HEK293T (cell line): ENCODE results near the gene STK17B.

Experiments
- CTCF ChIA-PET: fragments of 350-600 bp; formaldehyde crosslinking; extraction: SDS; loops from one replicate; lab custom pipeline; 2021; ENCODE audit warnings: antibody characterized with exemption, inconsistent platforms; lab: Yijun Ruan, JAX
- POLR2A ChIA-PET: fragments of 350-600 bp; formaldehyde crosslinking; extraction: SDS; loops from one replicate; lab custom pipeline; 2020; ENCODE audit warnings: antibody characterized with exemption, inconsistent platforms; lab: Yijun Ruan, JAX
- DNase-seq: peaks from one replicate; pipeline ENCODE4 v3.0.0; 2012; ENCODE audit warnings: mixed read lengths; ENCODE audit errors: extremely low spot score
- ARNT ChIP-seq: fragments of 450-650 bp; IDR thresholded peaks from 2 replicates; pipeline ENCODE4 v1.6.1; 2017; ENCODE audit warnings: mild to moderate bottlenecking
- BHLHE40 ChIP-seq: fragments of 450-650 bp; IDR thresholded peaks from 2 replicates; pipeline ENCODE4 v1.6.1; 2016; ENCODE audit warnings: mild to moderate bottlenecking, moderate library complexity, borderline replicate concordance
- CTBP1 ChIP-seq: fragments of 450-650 bp; IDR thresholded peaks from 2 replicates; pipeline ENCODE4 v1.6.1; 2016; ENCODE audit warnings: borderline replicate concordance
- ELF4 ChIP-seq: fragments of 450-650 bp; IDR thresholded peaks from 2 replicates; pipeline ENCODE4 v1.6.1; 2017; ENCODE audit warnings: antibody characterized with exemption
- FOXA1 ChIP-seq: fragments of 450-650 bp; IDR thresholded peaks from 2 replicates; pipeline ENCODE4 v1.6.1; 2016; ENCODE audit warnings: mild to moderate bottlenecking
- FOXK2 ChIP-seq: fragments of 450-650 bp; IDR thresholded peaks from 2 replicates; pipeline ENCODE4 v1.6.1; 2016; ENCODE audit warnings: mild to moderate bottlenecking
- FOXM1 ChIP-seq: fragments of 450-650 bp; IDR thresholded peaks from 2 replicates; pipeline ENCODE4 v1.6.1; 2017; ENCODE audit warnings: mild to moderate bottlenecking, borderline replicate concordance
- HDGF ChIP-seq: fragments of 450-650 bp; IDR thresholded peaks from 2 replicates; pipeline ENCODE4 v1.6.1; 2017; ENCODE audit warnings: antibody characterized with exemption, borderline replicate concordance
- L3MBTL2 ChIP-seq: fragments of 450-650 bp; conservative IDR thresholded peaks from 2 replicates; pipeline ENCODE4 v1.6.1; 2016; ENCODE audit warnings: mild to moderate bottlenecking
- LEF1 ChIP-seq: fragments of 450-650 bp; IDR thresholded peaks from 2 replicates; pipeline ENCODE4 v1.6.1; 2017; ENCODE audit warnings: mild to moderate bottlenecking, borderline replicate concordance
- NFRKB ChIP-seq: fragments of 450-650 bp; IDR thresholded peaks from 2 replicates; pipeline ENCODE4 v1.6.1; 2016; ENCODE audit warnings: mild to moderate bottlenecking, moderate library complexity
- SP1 ChIP-seq: fragments of 450-650 bp; IDR thresholded peaks from 2 replicates; pipeline ENCODE4 v1.6.1; 2017
- SUZ12 ChIP-seq: fragments of 450-650 bp; IDR thresholded peaks from 2 replicates; pipeline ENCODE4 v1.6.1; 2016; ENCODE audit warnings: mild to moderate bottlenecking
- TARDBP ChIP-seq: fragments of 450-650 bp; IDR thresholded peaks from 2 replicates; pipeline ENCODE4 v1.6.1; 2016
- ZNF384 ChIP-seq: fragments of 450-650 bp; IDR thresholded peaks from 2 replicates; pipeline ENCODE4 v1.6.1; 2016
- TF ChIP-seq, protein P1 (sequence below): fragments of 450-650 bp; IDR thresholded peaks from 2 replicates; pipeline ENCODE4 v1.6.1; 2016

STK17B gene

GRCh38 chr2:196171248-196171871 lies at the start of gene STK17B:
Gene STK17B (minus strand): TSS chr2:196171578. CDS start chr2:196163383, 8,195 bp downstream.
- POLR2A ChIA-PET, result interaction anchor here (0.6 to 1.4 kb wide), 5 partner anchors 8 to 88 kb away, joined by 3 to 5 read pairs (median 4); no protein-coding TSS in a partner anchor
- TF ChIP-seq SP1, result no peak
- no peak for TF ChIP-seq LEF1
- TF ChIP-seq FOXM1, result no peak
- TF ChIP-seq TARDBP, result no peak

GRCh38 chr2:196220671-196221070 lies 49.3 kb upstream of the STK17B start:
- ChIA-PET POLR2A (no interaction called here), CTCF (interaction anchor here (0.6 to 0.7 kb wide), 2 partner anchors 27 to 141 kb away, joined by 3 to 4 read pairs; no protein-coding TSS in a partner anchor)
- no peak for DNase-seq
- TF ChIP-seq HDGF (no peak), ELF4 (no peak), LEF1 (no peak), ZNF384 (no peak), SUZ12 (no peak), FOXM1 (no peak), SP1 (no peak), ARNT (no peak)

More at GRCh38 chr2:196171248-196171871, at the start of gene STK17B:
- CTCF ChIA-PET, result interaction anchor here (0.6 kb wide), 1 partner anchor 94 kb away, joined by 3 read pairs; no protein-coding TSS in a partner anchor
- peak; percentile 96 for DNase-seq

- DNase-seq, result no peak
- POLR2A ChIA-PET, result no interaction called here
- TF ChIP-seq ZNF384 (no peak), FOXM1 (no peak), SP1 (no peak)
- CTCF ChIA-PET, result interaction anchor here (0.7 kb wide), 1 partner anchor 38 kb away, joined by 3 read pairs; no protein-coding TSS in a partner anchor
These were observed 48.3 kb upstream of the STK17B start for GRCh38 chr2:196219671-196220070.

DNA sequence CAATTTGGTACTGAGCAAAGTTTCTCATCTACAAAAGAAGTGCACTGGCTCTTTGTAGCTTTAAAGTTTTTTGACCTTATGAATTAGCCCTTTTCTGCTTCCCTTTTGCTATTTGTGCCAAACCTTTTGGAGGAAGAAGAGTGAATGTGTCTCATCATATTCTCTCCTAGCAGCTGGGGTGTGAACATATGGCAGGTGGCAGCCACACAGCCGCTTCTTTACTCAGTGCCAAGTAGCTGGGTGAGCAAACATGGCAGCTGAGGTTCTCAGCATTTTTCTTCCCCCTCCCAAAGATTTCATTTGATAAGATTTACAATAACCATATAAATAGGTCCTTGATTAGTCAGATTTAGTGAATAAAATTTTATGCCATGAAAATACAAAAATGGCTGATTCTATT lies 46.7 kb upstream of the STK17B start:
- ChIA-PET POLR2A (no interaction called here), CTCF (no interaction called here)
- no peak for TF ChIP-seq ARNT
- TF ChIP-seq, protein P1, sequence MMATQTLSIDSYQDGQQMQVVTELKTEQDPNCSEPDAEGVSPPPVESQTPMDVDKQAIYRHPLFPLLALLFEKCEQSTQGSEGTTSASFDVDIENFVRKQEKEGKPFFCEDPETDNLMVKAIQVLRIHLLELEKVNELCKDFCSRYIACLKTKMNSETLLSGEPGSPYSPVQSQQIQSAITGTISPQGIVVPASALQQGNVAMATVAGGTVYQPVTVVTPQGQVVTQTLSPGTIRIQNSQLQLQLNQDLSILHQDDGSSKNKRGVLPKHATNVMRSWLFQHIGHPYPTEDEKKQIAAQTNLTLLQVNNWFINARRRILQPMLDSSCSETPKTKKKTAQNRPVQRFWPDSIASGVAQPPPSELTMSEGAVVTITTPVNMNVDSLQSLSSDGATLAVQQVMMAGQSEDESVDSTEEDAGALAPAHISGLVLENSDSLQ, result no peak
- no peak for TF ChIP-seq FOXA1
- no peak for TF ChIP-seq L3MBTL2
- TF ChIP-seq SUZ12, result no peak
- TF ChIP-seq ELF4, result no peak
- TF ChIP-seq BHLHE40, result no peak
- no peak for TF ChIP-seq FOXM1
- no peak for TF ChIP-seq ZNF384
- TF ChIP-seq TARDBP, result no peak
- no peak for TF ChIP-seq CTBP1
- no peak for TF ChIP-seq HDGF
- TF ChIP-seq NFRKB, result no peak
- no peak for TF ChIP-seq LEF1
- no peak for TF ChIP-seq FOXK2
- no peak for TF ChIP-seq SP1
- no peak for DNase-seq

- ChIA-PET POLR2A (no interaction called here), CTCF (no interaction called here)
These were observed 45.7 kb upstream of the STK17B start for GRCh38 chr2:196217116-196217515.

DNA sequence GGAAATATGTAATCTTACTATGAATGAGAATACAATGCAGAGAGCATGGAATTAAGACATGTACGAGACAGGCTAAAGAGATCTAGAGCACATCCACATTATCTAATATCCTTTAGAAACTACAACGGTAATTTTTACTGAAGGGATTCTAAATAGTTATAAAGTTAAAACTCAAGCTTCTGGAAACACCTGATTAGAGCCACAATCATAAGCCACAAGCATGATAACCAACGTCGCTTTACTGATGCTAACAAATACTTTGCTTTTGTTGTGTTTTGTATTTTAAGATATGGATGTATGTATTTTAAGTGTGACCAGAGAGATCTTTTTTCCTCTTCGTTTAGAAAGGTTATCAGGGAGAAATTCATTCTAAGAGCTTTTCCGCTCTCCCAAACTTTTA lies 44.0 kb upstream of the STK17B start:
- CTCF ChIA-PET, result no interaction called here
- TF ChIP-seq SUZ12 (no peak), L3MBTL2 (no peak), SP1 (no peak), ELF4 (no peak), ARNT (no peak), FOXM1 (no peak), ZNF384 (no peak), FOXK2 (no peak), TARDBP (no peak), HDGF (no peak), FOXA1 (no peak), NFRKB (no peak), BHLHE40 (no peak), LEF1 (no peak), CTBP1 (no peak)
- TF ChIP-seq, protein P1, result no peak
- POLR2A ChIA-PET, result no interaction called here
- no peak for DNase-seq

More at GRCh38 chr2:196217116-196217515, 45.7 kb upstream of the STK17B start:
- DNase-seq, result no peak
- no peak for TF ChIP-seq FOXK2
- no peak for TF ChIP-seq L3MBTL2
- no peak for TF ChIP-seq CTBP1
- TF ChIP-seq FOXA1, result no peak
- TF ChIP-seq ARNT, result no peak
- TF ChIP-seq HDGF, result no peak
- no peak for TF ChIP-seq BHLHE40
- TF ChIP-seq, protein P1, result peak; percentile 65
- TF ChIP-seq ZNF384, result no peak
